Stimulated activated CD4-positive, alpha-beta T cell treated with anti-CD3 and anti-CD28 coated beads, TNF-alpha, amount 100 ng/mL, for 1 hour (primary cell): Measurements from ENCODE around the gene ZFP1.

Experiments
- DNase-seq, 3 donors: peaks; one replicate each; pipeline ENCODE4 v3.0.0-alpha.2; 2020; ENCODE audit warnings: low read depth in 3 of 3, low spot score in 1 of 3

The ZFP1 gene

GRCh38 chr16:75147968-75148310 is 385 bp upstream of the ZFP1 start:
- DNase-seq = no peak

GRCh38 chr16:75151798-75152197 is 3.5 kb downstream of the ZFP1 start:
- DNase-seq = no peak

- no peak for DNase-seq
Measured at GRCh38 chr16:75152635-75153034, 4.3 kb downstream of the ZFP1 start.

GRCh38 chr16:75160386-75160785 is 12.1 kb downstream of the ZFP1 start:
- no peak for DNase-seq

- no peak for DNase-seq
Measured at GRCh38 chr16:75169899-75170405, 21.6 kb downstream of the ZFP1 start.

- no peak for DNase-seq
Measured at GRCh38 chr16:75172578-75172977, 24.3 kb downstream of the ZFP1 start.

GRCh38 chr16:75175074-75175473 is 26.8 kb downstream of the ZFP1 start:
- DNase-seq = no peak

GRCh38 chr16:75176926-75177325 is 28.6 kb downstream of the ZFP1 start:
- no peak for DNase-seq

GRCh38 chr16:75179208-75179607 is 30.9 kb downstream of the ZFP1 start:
- DNase-seq = no peak

- no peak for DNase-seq
Measured at GRCh38 chr16:75181630-75182029, 33.3 kb downstream of the ZFP1 start.

GRCh38 chr16:75188832-75189477 is 40.6 kb downstream of the ZFP1 start:
- DNase-seq = no peak

GRCh38 chr16:75189638-75190245 is 41.4 kb downstream of the ZFP1 start:
- DNase-seq = no peak

- DNase-seq = no peak
Measured at GRCh38 chr16:75192606-75193264, 44.4 kb downstream of the ZFP1 start.

- DNase-seq = no peak
Measured at GRCh38 chr16:75193265-75193650, 44.9 kb downstream of the ZFP1 start.

- no peak for DNase-seq
Measured at GRCh38 chr16:75193730-75194444, 45.6 kb downstream of the ZFP1 start.

- no peak for DNase-seq
Measured at GRCh38 chr16:75195811-75196790, 47.8 kb downstream of the ZFP1 start.

GRCh38 chr16:75196836-75197235 is 48.5 kb downstream of the ZFP1 start:
- no peak for DNase-seq

- DNase-seq = no peak
Measured at GRCh38 chr16:75197522-75198134, 49.3 kb downstream of the ZFP1 start.

- no peak for DNase-seq
Measured at GRCh38 chr16:75198135-75198600, 49.8 kb downstream of the ZFP1 start.

- DNase-seq = no peak
Measured at GRCh38 chr16:75202069-75202590, 53.8 kb downstream of the ZFP1 start.
